GM12872 (cell line): ENCODE measurements around the gene MAPK13.

ENCODE experiments used
- TF ChIP-seq, protein P1 (sequence below): IDR thresholded peaks from 3 replicates; pipeline ENCODE4 v1.5.1; 2011; ENCODE audit warnings: low read depth, mild to moderate bottlenecking, low read length, moderate library complexity; ENCODE audit not compliant: insufficient read depth

Gene MAPK13

DNA sequence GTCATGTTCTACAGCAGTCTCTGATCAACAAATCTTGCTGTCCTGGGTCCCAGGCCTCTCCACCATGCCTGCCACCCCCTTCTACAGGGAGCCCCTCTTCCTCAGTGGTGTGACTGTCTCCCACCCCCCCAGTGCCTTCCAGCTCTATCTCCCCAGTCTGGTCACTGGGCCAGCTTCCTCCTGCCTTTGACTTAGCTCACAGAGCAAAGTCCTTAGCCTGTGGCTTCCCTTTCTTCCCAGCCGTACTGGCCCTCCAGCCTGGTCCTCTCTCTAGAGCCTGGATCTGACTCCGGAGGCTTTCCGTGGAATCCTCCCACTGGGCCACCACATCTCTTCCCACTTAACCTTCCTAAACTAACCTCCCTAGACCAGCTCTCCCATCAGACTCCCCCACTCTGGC is 17.0 kb downstream of the MAPK13 start:
- TF ChIP-seq, protein P1, sequence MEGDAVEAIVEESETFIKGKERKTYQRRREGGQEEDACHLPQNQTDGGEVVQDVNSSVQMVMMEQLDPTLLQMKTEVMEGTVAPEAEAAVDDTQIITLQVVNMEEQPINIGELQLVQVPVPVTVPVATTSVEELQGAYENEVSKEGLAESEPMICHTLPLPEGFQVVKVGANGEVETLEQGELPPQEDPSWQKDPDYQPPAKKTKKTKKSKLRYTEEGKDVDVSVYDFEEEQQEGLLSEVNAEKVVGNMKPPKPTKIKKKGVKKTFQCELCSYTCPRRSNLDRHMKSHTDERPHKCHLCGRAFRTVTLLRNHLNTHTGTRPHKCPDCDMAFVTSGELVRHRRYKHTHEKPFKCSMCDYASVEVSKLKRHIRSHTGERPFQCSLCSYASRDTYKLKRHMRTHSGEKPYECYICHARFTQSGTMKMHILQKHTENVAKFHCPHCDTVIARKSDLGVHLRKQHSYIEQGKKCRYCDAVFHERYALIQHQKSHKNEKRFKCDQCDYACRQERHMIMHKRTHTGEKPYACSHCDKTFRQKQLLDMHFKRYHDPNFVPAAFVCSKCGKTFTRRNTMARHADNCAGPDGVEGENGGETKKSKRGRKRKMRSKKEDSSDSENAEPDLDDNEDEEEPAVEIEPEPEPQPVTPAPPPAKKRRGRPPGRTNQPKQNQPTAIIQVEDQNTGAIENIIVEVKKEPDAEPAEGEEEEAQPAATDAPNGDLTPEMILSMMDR = no peak

DNA sequence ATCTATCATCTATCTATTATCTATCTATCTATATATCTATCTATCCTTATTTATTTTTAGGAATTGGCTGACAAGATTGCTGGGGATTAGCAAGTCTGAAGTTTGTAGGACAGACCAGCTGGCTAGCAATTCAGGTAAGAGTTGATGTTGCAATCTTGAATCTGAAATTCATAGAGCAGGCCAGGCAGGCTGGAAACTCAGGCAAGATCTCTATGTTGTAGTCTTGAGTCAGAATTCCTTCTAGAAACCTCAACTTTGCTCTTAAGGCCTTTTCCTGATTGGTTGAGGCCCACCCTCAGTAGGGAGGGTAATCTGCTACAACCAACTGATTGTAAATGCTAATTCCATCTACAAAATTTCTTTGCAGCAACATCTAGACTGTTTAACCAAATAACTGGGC is 19.2 kb downstream of the MAPK13 start:
- TF ChIP-seq, protein P1 = no peak

GRCh38 chr6:36150283-36150682 is 20.0 kb downstream of the MAPK13 start:
- TF ChIP-seq, protein P1 = no peak

DNA sequence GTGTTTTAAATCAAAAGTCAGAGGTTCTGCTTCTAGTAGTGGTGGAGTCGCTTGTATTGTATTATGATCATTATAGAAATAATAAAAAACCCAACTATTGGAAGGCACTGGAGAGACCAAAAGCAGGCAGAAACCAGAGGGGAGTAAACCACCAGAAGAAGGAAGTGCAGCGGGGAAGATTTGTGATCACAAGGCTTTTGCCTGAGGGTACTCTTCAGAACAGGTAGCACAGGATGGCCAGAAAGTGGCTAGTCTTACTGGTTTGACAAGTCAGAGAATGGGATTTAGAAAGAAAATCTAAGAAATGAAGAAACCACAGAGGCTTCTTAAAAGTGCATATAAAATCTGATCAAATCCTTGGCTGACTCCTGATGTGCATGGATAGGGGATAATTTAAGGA is 24.0 kb downstream of the MAPK13 start:
- TF ChIP-seq, protein P1 = no peak

DNA sequence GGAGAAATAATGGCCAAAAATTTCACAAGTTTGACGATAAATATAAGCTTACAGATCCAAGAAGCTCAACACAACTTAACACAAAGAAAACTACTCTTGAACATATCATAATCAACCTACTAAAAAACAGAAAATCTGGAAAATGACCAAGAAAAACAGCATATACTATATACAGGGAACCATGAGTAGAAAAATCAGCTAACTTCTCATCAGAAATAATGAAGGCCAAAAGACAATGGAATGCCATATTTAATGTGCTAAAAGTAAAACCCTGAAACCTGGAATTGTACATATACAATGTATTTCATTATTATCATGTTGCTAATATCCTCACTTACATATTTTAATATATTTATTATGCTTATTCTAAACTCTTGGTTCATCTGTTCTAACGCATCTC is 25.3 kb downstream of the MAPK13 start:
- TF ChIP-seq, protein P1 = no peak

DNA sequence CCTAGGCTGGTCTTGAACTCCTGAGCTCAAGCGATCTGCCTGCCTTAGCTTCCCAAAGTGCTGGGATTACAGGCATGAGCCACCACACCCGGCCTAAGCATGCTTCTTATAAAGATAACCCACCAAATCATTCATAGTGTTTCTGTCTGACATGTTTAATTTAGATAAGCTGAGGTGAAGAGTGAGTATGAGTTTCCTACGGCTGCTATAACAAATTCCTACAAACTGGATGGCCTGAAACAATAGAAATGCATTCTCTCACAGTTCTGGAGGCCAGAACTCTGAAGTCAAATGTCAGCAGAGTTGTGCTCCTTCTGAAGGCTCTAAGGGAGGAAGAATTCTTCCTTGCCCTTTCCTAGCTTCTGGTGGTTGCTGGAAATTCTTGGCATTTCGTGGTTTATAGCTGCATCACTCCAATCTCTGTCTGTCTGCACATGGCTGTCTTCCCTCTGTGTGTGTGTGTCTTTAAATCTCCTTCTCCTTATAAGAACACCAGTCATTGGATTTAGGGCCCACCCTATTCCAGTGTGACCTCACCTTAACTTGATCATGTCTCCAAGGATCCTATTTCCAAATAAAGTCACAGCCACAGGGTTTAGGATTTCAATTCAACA is 29.9 kb downstream of the MAPK13 start:
- TF ChIP-seq, protein P1 = no peak

- TF ChIP-seq, protein P1 = no peak
Measured at GRCh38 chr6:36169023-36170007, 39.0 kb downstream of the MAPK13 start.
